G401.6 (cell line): ENCODE measurements around the gene NUCKS1.

Source experiments
- FAIRE-seq: peaks from 2 replicates; lab custom pipeline; 2012; peaks lifted over from hg19 to GRCh38; lab: Jason Lieb, UNC

The NUCKS1 gene

GRCh38 chr1:205769641-205770365 lies 19.8 kb upstream of the NUCKS1 start:
- FAIRE-seq = no peak

GRCh38 chr1:205767248-205767647 lies 17.3 kb upstream of the NUCKS1 start:
- FAIRE-seq = no peak

DNA sequence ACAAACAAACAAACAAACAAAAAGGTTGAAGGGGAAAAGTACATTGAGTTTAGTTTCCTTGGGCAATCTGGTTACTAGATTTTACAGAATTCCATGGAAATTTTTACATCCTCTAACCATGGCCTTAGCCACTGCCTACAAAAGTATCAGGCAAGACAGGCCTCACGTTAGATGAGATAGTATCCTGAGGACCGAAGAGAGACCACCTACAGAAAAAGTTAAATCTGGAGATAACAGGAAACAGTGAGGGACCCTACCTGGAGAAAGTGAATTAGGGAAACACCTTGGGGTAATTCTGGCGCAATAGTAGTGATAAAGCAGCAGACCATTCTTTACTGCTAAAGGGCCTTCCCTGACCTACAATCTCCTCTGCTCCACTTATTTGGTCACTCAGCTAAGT lies 16.6 kb upstream of the NUCKS1 start:
- FAIRE-seq = no peak

GRCh38 chr1:205766038-205766437 lies 16.1 kb upstream of the NUCKS1 start:
- no peak for FAIRE-seq

DNA sequence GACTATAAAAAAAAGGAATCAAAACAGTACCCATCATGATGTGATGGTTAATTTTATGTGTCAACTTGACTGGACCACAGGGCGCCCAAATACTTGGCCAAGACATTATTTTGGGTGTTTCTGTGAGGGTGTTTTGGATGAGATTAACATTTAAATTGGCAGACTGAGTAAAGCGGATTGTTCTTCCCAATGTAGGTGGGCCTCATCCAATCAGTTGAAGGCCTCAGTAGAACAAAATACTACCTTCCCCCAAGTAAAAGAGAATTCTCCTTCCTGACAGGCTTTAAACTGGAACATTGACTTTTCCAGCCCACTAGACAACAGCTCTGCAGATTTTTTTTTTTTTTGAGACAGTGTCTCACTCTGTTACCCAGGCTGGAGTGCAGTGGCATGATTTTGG lies 14.6 kb upstream of the NUCKS1 start:
- FAIRE-seq = no peak

GRCh38 chr1:205763980-205764379 lies 14.0 kb upstream of the NUCKS1 start:
- no peak for FAIRE-seq

GRCh38 chr1:205760606-205761005 lies 10.6 kb upstream of the NUCKS1 start:
- no peak for FAIRE-seq

DNA sequence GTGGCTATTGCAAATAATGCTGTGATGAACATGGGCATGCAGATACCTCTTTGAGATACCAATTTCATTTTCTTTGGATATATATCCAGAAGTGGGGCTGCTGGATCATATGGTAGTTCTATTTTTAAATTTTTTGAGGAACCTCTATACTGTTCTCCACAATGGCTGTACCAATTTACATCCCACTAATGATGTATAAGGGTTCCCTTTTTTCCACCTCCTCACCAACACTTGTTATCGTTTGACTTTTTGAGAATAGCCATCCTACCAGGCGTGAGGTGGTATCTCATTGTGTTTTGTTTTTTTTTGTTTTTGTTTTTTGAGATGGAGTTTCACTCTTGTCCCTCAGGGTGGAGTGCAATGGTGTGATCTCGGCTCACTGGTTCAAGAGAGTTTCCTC lies 6.6 kb upstream of the NUCKS1 start:
- FAIRE-seq = no peak

- no peak for FAIRE-seq
Observed at GRCh38 chr1:205754857-205755256, 4.9 kb upstream of the NUCKS1 start.

DNA sequence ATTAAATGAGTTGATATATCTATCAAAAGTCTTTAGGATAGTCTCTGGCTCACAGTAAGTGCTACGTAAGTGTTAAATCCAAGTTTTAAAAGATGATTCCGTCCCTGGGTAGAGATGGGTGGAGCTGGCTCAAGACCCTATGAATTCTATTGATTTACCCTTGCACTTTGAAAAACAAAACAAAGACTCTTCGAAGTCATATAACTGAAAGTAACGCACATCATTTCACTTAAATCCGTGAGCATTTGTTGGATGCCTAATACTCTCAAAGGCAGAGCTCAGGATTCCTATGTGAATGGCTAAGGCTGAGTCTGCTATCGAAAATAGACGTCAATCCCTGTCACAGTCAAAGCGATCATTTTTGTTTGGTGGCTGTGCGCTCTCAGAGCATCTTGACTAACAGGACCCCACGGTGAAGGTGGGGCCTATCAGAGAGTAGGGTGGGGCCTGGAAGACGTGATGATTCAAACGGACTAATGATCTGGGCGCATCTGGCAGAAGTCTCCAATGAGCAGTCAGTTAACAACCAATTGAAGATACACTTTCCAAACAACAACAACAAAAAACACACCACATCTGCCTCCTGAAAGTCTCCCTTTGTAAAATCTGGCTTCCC lies 1.2 kb upstream of the NUCKS1 start:
- peak; percentile 23 for FAIRE-seq

- peak; percentile 96 for FAIRE-seq
Observed at GRCh38 chr1:205749234-205750137, 496 bp downstream of the NUCKS1 start.

DNA sequence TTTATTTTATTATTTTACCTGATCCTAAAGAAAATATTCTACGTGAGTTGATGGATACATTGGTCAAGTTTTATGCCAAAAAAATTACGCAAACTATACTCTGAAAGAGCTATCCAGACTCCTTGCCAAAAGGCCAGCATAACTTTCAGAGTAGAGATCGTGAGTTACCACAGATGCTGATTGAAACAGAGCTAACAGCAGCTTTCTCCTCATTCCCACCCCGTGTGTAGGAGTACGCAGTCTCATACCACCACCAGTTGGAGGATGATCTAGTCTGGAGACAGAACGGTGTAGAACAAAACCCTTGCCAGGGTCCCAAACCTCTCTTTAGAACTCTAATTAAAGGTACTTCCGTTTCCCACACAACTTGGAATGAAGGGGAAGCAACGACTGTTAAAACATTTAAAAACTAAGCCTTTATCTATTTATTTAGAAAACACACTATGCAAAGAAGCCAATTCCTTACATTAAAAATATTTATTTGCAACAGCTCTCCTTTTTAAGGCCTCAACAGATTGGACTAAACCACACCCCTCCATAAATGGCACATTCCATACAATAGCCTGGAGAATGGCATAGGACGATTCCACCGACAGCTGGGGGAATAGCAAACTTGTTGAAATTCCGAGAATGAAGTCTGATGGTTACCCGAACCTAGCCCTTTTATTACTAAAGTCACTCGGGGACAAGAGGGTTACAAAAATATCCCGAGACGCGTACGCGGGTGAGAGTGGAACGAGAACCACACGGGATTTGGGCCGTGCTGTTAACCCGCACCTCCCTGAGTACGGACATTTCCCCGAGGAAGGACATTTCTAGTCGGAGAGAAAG lies 1.4 kb downstream of the NUCKS1 start:
- no peak for FAIRE-seq

DNA sequence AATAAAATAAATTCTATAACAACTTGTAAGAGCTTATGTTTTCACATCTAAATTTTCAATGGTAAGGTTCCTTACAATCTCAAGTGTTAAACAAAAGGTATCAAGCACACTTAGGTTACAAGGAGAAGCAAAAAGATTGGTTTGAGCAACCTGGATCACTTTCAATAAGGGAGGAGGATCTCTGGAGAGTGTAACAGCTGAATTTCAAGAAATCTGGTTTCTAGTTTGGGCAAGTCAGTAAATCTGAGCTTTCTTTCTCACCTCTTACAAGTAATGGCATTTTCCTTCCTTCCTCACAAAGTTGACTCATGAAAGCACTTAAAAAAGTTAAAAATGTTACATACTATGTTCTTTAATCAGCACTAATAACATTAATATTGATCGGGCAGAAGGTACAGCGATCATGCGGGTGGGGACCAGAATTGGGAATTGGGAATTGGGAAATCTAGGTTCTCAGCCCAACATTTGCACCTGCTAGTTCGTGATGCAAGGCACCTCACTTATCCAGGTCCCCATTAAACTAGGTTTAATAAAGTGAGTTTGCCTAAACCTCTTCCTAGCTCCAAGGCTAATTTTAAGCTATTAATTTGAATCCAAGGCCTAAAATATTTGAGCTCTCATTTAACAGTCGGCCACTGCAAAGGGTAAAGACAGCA lies 3.1 kb downstream of the NUCKS1 start:
- no peak for FAIRE-seq

GRCh38 chr1:205744403-205744802 lies 5.6 kb downstream of the NUCKS1 start:
- no peak for FAIRE-seq

DNA sequence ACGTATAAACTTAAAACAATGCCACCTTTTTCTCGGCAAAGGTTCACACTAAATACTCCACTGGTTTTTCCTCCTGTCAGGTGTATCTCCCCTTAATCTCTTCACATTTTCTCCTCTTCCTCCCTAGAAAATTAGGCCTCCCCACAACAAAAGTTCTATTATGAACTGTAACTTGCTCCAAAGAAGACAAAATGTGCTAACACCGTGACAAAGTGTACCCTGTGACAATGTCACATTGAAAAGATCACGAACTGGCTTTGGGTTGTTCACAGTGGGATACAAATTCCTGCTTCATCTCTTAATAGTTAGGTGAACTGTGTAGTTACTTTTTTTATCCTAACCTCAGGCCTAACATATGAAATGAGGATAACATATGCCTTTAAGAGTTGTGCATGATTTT lies 6.0 kb downstream of the NUCKS1 start:
- no peak for FAIRE-seq

GRCh38 chr1:205741681-205742080 lies 8.3 kb downstream of the NUCKS1 start:
- no peak for FAIRE-seq

DNA sequence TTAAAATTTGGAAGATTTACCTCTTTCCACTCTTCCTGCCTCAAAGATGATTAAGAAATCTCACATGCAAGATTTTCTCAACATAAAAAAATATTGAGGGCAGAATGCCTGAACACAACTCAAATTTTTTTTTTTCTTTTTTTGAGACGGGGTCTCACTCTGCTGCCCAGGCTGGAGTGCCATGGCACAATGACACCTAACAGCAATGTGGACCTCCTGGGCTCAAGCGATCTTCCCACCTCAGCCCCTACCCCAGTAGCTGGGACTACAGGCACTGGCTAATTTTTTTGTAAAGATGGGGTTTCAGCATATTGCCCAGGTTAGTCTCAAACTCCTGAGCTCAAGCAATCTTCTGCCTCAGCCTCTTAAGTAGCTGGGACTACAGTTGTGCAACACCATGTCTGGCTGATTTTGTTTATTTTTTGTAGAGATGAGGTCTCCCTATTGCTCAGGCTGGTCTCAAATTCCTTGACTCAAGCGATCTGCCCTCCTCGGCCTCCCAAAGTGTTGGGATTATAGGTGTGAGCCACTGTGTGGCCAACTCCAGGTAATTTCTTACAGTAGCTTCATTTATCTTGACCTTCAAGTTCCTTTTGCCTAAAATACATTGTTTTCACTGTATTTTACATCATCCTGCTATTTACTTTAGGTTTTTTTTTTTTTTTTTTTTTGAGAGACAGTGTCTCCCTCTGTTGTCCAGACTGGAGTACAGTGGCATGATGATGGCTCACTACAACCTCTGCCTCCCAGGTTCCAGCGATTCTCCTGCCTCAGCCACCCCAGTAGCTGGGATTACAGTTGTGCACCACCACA lies 10.4 kb downstream of the NUCKS1 start:
- peak; percentile 48 for FAIRE-seq

- FAIRE-seq = peak; percentile 3
Observed at GRCh38 chr1:205735218-205735617, 14.8 kb downstream of the NUCKS1 start.

- peak; percentile 75 for FAIRE-seq
Observed at GRCh38 chr1:205733438-205734175, 16.4 kb downstream of the NUCKS1 start.
